Lung (tissue), 12 donors: ENCODE measurements around the gene SPATA6L. TPM values are rescaled to one million over a fixed set of nuclear protein-coding genes. Genes with fewer than 3 reads are reported as not detected.

ENCODE experiments used
- ATAC-seq: fragments of 200-7000 bp; cut with Tn5 transposase; one replicate; pipeline ENCODE4 v1.9.1; 2020; ENCODE audit warnings: moderate number of reproducible peaks; ENCODE audit not compliant: insufficient read depth, low FRiP score
- DNase-seq, 3 donors: peaks; one replicate each; pipeline ENCODE4 v3.0.0-alpha.2; 2013 to 2017
- H3K27ac ChIP-seq, 2 donors: one replicate each; pipeline ENCODE4 v1.5.1; 2013; ENCODE audit warnings: mild to moderate bottlenecking in 2 of 2, moderate library complexity in 2 of 2, control low read depth in 1 of 2, inconsistent platforms in 1 of 2, low read depth in 1 of 2, low read length in 1 of 2
- H3K27me3 ChIP-seq, 3 donors: one replicate each; pipeline ENCODE4 v1.5.1; 2013; ENCODE audit warnings: low read length in 2 of 3; ENCODE audit not compliant: control insufficient read depth in 3 of 3, insufficient read depth in 3 of 3
- H3K36me3 ChIP-seq, 4 donors: one replicate each; pipeline ENCODE4 v1.5.1; 2013; ENCODE audit warnings: low read length in 4 of 4, mild to moderate bottlenecking in 1 of 4, moderate library complexity in 1 of 4; ENCODE audit not compliant: control insufficient read depth in 4 of 4, insufficient read depth in 4 of 4
- H3K4me1 ChIP-seq, 5 donors: one replicate each; pipeline ENCODE4 v1.5.1; 2013; ENCODE audit warnings: low read length in 5 of 5, mild to moderate bottlenecking in 2 of 5, moderate library complexity in 1 of 5; ENCODE audit not compliant: control insufficient read depth in 5 of 5, insufficient read depth in 5 of 5
- H3K4me3 ChIP-seq: one replicate; pipeline ENCODE4 v1.5.1; 2013; ENCODE audit warnings: mild to moderate bottlenecking, control low read depth, moderate library complexity
- H3K9ac ChIP-seq, 2 donors: one replicate each; pipeline ENCODE4 v1.5.1; 2013; ENCODE audit warnings: low read length in 2 of 2, control low read depth in 1 of 2; ENCODE audit not compliant: insufficient read depth in 1 of 2
- H3K9me3 ChIP-seq, 4 donors: one replicate each; pipeline ENCODE4 v1.5.1; 2013; ENCODE audit warnings: low read length in 3 of 4, mild to moderate bottlenecking in 1 of 4, moderate library complexity in 1 of 4; ENCODE audit not compliant: control insufficient read depth in 4 of 4, insufficient read depth in 3 of 4
- WGBS, 2 donors: extraction: QIAGEN DNeasy Blood & Tissue Kit; methylation state at CpG; one replicate each; pipeline ENCODE4 v1.1.7; 2013; 5-methylcytosine and 5-hydroxymethylcytosine counted together
- polyA plus RNA-seq, 2 donors: library from polyadenylated mRNA; stranded (reverse); fragments of 200-250 nt; gene quantifications; one replicate each; pipeline ENCODE4 v1.2.1, GENCODE V29; 2013
- total RNA-seq, 2 donors: library from RNA; depleted of rRNA in 1 of 2; stranded (reverse); fragments of >200 nt in 1 of 2; gene quantifications; one replicate each; pipeline ENCODE4 v1.2.1, GENCODE V29; 2014 to 2021
- TF ChIP-seq, protein P1 (sequence below): IDR thresholded peaks from 2 replicates; pipeline ENCODE4 v1.5.1; 2012; ENCODE audit warnings: mild to moderate bottlenecking; ENCODE audit errors: control extremely low read depth, extremely low read depth
- donor health status: control.
- donor health status: control.
- donor health status: Bipolar disorder and iron deficiency.
- donor health status: healthy.
- donor health status: DM: yes; HTN: yes; CAD: no.

The SPATA6L gene
- total and polyA plus RNA-seq, 4 donors = 2.1 to 25.6 (median 11.4) TPM

DNA sequence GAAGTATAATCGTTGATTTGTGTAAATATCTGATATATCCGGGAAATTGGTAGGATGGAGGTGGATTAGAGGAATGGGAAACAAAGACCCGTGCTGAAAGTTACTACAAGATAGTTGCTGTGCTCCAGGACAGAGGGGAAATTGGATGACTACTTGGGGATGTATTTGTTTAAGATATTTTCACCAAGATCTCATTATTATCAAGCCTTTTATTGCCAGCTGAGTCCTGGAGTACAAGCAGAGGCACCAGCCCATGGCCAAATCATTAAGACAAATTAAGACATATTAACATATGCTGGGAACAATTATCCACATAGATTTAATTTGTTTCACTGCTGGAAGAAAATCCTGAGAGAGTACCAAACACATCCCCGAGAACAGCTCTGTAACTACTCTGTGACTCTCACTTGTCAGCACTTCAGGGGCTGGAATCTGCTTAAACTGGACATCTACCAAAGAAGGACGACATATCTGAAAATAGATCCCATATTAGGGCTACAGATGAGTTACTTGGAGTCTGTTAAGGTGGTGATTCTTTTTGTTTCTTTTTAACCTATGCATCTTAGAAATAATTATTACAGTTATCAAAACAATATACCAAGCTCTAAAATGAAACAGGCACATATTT, 107.8 kb downstream of the SPATA6L start:
- H3K9me3 ChIP-seq = no peaks in the 10 kb centered on the region

DNA sequence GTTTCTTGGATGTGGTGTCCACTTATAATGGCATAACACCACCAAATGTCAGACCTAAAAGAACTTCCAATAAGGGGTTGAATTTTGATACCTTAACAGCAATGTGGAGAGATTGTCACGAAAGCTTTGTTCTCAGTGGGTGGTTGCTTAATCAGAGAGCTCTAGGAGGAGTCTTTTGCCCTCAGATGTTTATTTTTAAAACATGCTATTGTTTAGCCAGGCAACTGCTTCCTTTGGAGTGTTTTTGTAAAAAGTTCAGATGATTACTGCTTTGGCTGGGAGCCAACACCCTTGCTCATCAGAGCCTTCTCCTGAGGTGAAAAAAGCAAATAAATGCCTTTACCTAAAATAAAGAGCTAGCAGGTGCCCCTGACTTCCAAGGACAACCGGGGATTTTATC, 111.0 kb downstream of the SPATA6L start:
- ATAC-seq (no peak), DNase-seq (no peak)
- TF ChIP-seq, protein P1, sequence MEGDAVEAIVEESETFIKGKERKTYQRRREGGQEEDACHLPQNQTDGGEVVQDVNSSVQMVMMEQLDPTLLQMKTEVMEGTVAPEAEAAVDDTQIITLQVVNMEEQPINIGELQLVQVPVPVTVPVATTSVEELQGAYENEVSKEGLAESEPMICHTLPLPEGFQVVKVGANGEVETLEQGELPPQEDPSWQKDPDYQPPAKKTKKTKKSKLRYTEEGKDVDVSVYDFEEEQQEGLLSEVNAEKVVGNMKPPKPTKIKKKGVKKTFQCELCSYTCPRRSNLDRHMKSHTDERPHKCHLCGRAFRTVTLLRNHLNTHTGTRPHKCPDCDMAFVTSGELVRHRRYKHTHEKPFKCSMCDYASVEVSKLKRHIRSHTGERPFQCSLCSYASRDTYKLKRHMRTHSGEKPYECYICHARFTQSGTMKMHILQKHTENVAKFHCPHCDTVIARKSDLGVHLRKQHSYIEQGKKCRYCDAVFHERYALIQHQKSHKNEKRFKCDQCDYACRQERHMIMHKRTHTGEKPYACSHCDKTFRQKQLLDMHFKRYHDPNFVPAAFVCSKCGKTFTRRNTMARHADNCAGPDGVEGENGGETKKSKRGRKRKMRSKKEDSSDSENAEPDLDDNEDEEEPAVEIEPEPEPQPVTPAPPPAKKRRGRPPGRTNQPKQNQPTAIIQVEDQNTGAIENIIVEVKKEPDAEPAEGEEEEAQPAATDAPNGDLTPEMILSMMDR = no peak
- Histone ChIP-seq H3K36me3 (no peaks in the 10 kb centered on the region), H3K27ac (peak overlapping the region in 1 of 2 donors; percentile 63), H3K27me3 (no peaks in the 10 kb centered on the region), H3K9me3 (no peaks in the 10 kb centered on the region), H3K9ac (no peak overlapping the region), H3K4me3 (no peak overlapping the region), H3K4me1 (peaks cover 0 to 11% (median 0%) of the 10 kb centered on the region in 5 donors)
- 53 to 72% methylated on average over 2 of the region's 2 CpGs for WGBS, 2 donors

More for the DNA sequence above, 107.8 kb downstream of the SPATA6L start:
- TF ChIP-seq, protein P1 = no peak
- WGBS, 2 donors = 80 to 90% methylated on average over 5 of the region's 5 CpGs
- ATAC-seq (no peak), DNase-seq (no peak)
- Histone ChIP-seq H3K27me3 (no peaks in the 10 kb centered on the region), H3K27ac (no peak overlapping the region), H3K36me3 (no peaks in the 10 kb centered on the region), H3K9ac (no peak overlapping the region), H3K4me1 (peaks cover 0 to 5% (median 0%) of the 10 kb centered on the region in 5 donors), H3K4me3 (no peak overlapping the region)

DNA sequence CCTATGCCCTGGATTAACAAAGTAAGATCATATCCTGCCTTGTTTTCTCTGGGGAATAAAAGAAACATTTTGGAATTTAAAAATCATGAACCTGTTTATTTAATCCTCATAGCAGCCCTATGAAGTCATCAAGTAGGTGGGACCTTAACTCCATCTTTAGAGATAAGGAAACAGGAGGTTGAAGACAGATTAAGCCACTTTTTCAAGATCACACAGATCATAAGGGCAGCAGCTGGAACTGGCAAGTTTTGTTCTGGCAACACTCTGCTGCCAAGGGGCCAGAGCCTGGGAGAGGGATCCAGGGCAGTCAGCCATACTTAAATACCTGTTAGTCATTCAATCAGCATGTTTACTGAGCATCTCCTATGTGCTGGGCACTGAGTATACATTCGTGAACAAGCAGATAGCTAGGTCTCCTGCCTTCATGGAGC, 112.3 kb downstream of the SPATA6L start:
- Histone ChIP-seq H3K27ac (peak overlapping the region; percentile 23 to 41), H3K36me3 (no peaks in the 10 kb centered on the region)

More for the DNA sequence above, 112.3 kb downstream of the SPATA6L start:
- Histone ChIP-seq H3K4me1 (peaks cover 0 to 17% (median 6%) of the 10 kb centered on the region in 5 donors), H3K27me3 (no peaks in the 10 kb centered on the region), H3K9me3 (no peaks in the 10 kb centered on the region), H3K9ac (no peak overlapping the region), H3K4me3 (no peak overlapping the region)
- ATAC-seq (no peak), DNase-seq (no peak)
- TF ChIP-seq, protein P1 = no peak
- WGBS, 2 donors = 57 to 81% methylated on average over 1 of the region's 1 CpG
